ENCODE measurements around the gene MRTFB. TPM values are rescaled to one million over a fixed set of nuclear protein-coding genes. Genes with fewer than 3 reads are reported as not detected.

MRTFB gene
- total and polyA plus RNA-seq, 2 donors (not counting 3 experiments of a cell fraction or from before 2014, with no cell fraction given), result 19.6 to 49.5 TPM

DNA sequence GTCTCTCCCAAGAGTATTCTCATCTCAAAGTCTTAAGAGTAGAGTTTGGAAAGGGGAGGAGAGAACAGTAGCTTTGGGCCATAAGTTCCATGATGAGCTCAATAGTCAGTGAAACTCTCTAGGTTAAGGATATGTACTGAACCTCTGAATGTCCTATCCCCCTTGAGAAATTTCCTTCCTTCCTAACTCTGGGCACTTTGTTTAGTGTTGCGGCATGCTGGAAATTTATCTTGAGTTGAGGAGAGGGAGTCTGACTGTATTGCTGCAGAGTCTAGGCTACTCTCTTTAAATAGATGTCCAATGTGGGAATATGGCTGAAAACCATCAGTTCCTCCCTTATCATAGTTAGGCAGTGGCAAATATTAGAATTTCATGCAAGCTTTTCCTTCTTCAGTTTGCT lies 16.1 kb downstream of the MRTFB start:
- Histone ChIP-seq H3K4me2 (ENCODE audit: insufficient read depth, low read length) (no peak overlapping the region), H3K9ac (replicated peaks; ENCODE audit: extremely low read depth, insufficient read depth, low read length) (no peak overlapping the region), H3K4me1 (ENCODE audit: control insufficient read depth, extremely low read depth, insufficient read depth, low read length) (peaks cover 2% of the 10 kb centered on the region), H3K27ac (ENCODE audit: insufficient read depth, low read depth, low read length) (no peak overlapping the region), H3K9me1 (replicated peaks; ENCODE audit: control insufficient read depth, extremely low read depth, insufficient read depth, low read length) (no peaks in the 10 kb centered on the region), H3K4me3 (replicated peaks in 1 of 3; ENCODE audit: insufficient read depth in 1 of 3, low read depth in 1 of 3, low read length in 3 of 3) (no peak overlapping the region), H2AFZ (ENCODE audit: low read depth, low read length) (no peak overlapping the region), H3K9me3 (replicated peaks; ENCODE audit: control insufficient read depth, insufficient read depth, low read length) (no peaks in the 10 kb centered on the region), H4K20me1 (replicated peaks; ENCODE audit: control insufficient read depth, extremely low read depth, insufficient read depth, low read length) (peaks cover 4% of the 10 kb centered on the region), H3K79me2 (ENCODE audit: control insufficient read depth, insufficient read depth, low read length) (peaks cover 17% of the 10 kb centered on the region), H3K36me3 (ENCODE audit: control insufficient read depth in 2 of 2, extremely low read depth in 1 of 2, insufficient read depth in 2 of 2, low read length in 2 of 2) (peaks cover 3 to 5% of the 10 kb centered on the region in 2 experiments), H3K27me3 (ENCODE audit: control insufficient read depth in 2 of 2, insufficient read depth in 2 of 2, low read length in 2 of 2) (no peaks in the 10 kb centered on the region)
- ChIA-PET CTCF (interaction anchor here (1.0 to 2.0 kb wide), 3 partner anchors 9 to 163 kb away, joined by 3 to 6 read pairs (median 4); no protein-coding TSS in a partner anchor), POLR2A (no interaction called here)
- FAIRE-seq (no peak), DNase-seq (ENCODE audit: low read depth, low spot score) (no peak)
- intact Hi-C loops (cut with micrococcal nuclease) (no loop called here), dilution Hi-C loops (cut with MboI; ENCODE audit: extremely low pct_ligation_motif_present, low sequenced_read_pairs) (no loop called here)
- BruUV-seq (replicated peaks), result no TSS peak
- TF ChIP-seq, protein P1, sequence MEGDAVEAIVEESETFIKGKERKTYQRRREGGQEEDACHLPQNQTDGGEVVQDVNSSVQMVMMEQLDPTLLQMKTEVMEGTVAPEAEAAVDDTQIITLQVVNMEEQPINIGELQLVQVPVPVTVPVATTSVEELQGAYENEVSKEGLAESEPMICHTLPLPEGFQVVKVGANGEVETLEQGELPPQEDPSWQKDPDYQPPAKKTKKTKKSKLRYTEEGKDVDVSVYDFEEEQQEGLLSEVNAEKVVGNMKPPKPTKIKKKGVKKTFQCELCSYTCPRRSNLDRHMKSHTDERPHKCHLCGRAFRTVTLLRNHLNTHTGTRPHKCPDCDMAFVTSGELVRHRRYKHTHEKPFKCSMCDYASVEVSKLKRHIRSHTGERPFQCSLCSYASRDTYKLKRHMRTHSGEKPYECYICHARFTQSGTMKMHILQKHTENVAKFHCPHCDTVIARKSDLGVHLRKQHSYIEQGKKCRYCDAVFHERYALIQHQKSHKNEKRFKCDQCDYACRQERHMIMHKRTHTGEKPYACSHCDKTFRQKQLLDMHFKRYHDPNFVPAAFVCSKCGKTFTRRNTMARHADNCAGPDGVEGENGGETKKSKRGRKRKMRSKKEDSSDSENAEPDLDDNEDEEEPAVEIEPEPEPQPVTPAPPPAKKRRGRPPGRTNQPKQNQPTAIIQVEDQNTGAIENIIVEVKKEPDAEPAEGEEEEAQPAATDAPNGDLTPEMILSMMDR (IDR thresholded peaks at IDR 0.05; ENCODE audit: extremely low read depth in 1 of 2, insufficient read depth in 1 of 2, low read depth in 1 of 2, low read length in 2 of 2), result no peak
- TF ChIP-seq, protein P2, sequence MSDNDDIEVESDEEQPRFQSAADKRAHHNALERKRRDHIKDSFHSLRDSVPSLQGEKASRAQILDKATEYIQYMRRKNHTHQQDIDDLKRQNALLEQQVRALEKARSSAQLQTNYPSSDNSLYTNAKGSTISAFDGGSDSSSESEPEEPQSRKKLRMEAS (IDR thresholded peaks at IDR 0.05; ENCODE audit: insufficient read depth, insufficient read length), result no peak
- no peak for TF ChIP-seq EZH2 (IDR thresholded peaks at IDR 0.05; ENCODE audit: borderline replicate concordance, low read depth, low read length, severe bottlenecking)
- TF ChIP-seq GATA2 (IDR thresholded peaks at IDR 0.05; ENCODE audit: insufficient read depth, insufficient read length, low read depth, low read length), result no peak
- no peak for TF ChIP-seq POLR2AphosphoS5 (IDR thresholded peaks at IDR 0.05; ENCODE audit: insufficient read depth, low read depth, low read length)
- TF ChIP-seq JUN (IDR thresholded peaks at IDR 0.05; ENCODE audit: borderline replicate concordance, insufficient read depth, insufficient read length, low read depth), result no peak
- no peak for TF ChIP-seq MYC (IDR thresholded peaks at IDR 0.05; ENCODE audit: low read depth, low read length)
- TF ChIP-seq POLR2A (IDR thresholded peaks at IDR 0.05; ENCODE audit: low read depth, low read length), result no peak
- no peak for TF ChIP-seq FOS (IDR thresholded peaks at IDR 0.05; ENCODE audit: borderline replicate concordance, insufficient read depth, low read length)

Data from endothelial cell of umbilical vein (primary cell).